Tibial nerve (tissue), 4 donors: ENCODE measurements around the gene WBP4.

ENCODE experiments used
- EP300 ChIP-seq, 2 donors: sonication (generic); formaldehyde crosslinking; IDR thresholded peaks; one replicate each; pipeline ENCODE4 v1.6.1; 2017; ENCODE audit warnings: antibody characterized with exemption in 2 of 2, mild to moderate bottlenecking in 1 of 2
- TF ChIP-seq, protein P1 (sequence below), 5 experiments: fragments of 200-600 bp in 3 of 5; fragments of 450-650 bp in 2 of 5; sonication (generic) in 3 of 5; IDR thresholded peaks; one replicate each; pipeline ENCODE4 v1.5.1; 2016 to 2019; ENCODE audit warnings: antibody characterized with exemption in 5 of 5, mild to moderate bottlenecking in 3 of 5, moderate library complexity in 2 of 5

DNA sequence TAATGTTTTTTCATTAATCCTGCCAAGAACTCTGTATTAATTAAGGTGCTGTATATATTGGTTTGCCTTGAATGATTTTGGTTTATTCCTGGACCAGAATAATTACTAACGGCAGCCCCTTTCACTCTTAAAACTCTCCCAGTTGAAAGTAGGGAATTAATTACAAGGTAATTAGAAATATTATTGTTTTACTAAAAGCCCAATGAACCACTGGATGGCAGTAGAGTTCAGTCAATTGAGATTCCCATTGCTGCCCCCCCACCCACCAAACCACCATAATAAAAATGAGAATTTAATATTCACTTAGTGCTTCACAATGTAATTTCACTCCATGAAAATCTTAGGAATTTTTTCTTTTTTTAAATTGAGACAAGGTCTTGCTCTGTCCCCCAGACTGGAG lies 13.7 kb downstream of the WBP4 start:
- TF ChIP-seq, protein P1, sequence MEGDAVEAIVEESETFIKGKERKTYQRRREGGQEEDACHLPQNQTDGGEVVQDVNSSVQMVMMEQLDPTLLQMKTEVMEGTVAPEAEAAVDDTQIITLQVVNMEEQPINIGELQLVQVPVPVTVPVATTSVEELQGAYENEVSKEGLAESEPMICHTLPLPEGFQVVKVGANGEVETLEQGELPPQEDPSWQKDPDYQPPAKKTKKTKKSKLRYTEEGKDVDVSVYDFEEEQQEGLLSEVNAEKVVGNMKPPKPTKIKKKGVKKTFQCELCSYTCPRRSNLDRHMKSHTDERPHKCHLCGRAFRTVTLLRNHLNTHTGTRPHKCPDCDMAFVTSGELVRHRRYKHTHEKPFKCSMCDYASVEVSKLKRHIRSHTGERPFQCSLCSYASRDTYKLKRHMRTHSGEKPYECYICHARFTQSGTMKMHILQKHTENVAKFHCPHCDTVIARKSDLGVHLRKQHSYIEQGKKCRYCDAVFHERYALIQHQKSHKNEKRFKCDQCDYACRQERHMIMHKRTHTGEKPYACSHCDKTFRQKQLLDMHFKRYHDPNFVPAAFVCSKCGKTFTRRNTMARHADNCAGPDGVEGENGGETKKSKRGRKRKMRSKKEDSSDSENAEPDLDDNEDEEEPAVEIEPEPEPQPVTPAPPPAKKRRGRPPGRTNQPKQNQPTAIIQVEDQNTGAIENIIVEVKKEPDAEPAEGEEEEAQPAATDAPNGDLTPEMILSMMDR (IDR thresholded peaks at IDR 0.05), result peak; percentile 42 to 58 (median 45)
- no peak for TF ChIP-seq EP300 (IDR thresholded peaks at IDR 0.05)
